Subcutaneous preadipocyte (primary cell): ENCODE results near the gene CHPF. TPM values are rescaled to one million over a fixed set of nuclear protein-coding genes. Genes with fewer than 3 reads are reported as not detected.

Experiments used
- small RNA-seq: library from RNA; depleted of rRNA; stranded (forward); fragments of <200 nt; gene quantifications from one replicate; pipeline ENCODE3, GENCODE V24; 2012
- total RNA-seq: library from RNA; depleted of rRNA; stranded (reverse); fragments of >200 nt; gene quantifications from 2 replicates; pipeline ENCODE4 v1.2.3, GENCODE V29; 2012

Gene CHPF
- 60.4 and 92.6 TPM in 2 replicates for total RNA-seq

GRCh38 chr2:219543596-219544358, at the start of gene CHPF, which contains the start of gene TMEM198:
Gene CHPF, minus strand, starts transcription at chr2:219543809. Its CDS starts 271 bp downstream, at chr2:219543538.
Gene TMEM198, plus strand, starts transcription at chr2:219544028. Its CDS starts 700 bp downstream, at chr2:219544728.

GRCh38 chr2:219572237-219573001, 28.8 kb upstream of the CHPF start, which contains the start of gene INHA:
Gene INHA, plus strand, starts transcription at chr2:219572310. Its CDS starts 65 bp downstream, at chr2:219572375.

GRCh38 chr2:219571311-219572236, 28.0 kb upstream of the CHPF start, which contains the start of gene OBSL1:
Gene OBSL1, minus strand, starts transcription at chr2:219571539. Its CDS starts 307 bp downstream, at chr2:219571232.

GRCh38 chr2:219514196-219514761, 29.3 kb downstream of the CHPF start, which contains the start of gene ASIC4:
Gene ASIC4, plus strand, starts transcription at chr2:219514482. Its CDS starts 243 bp downstream, at chr2:219514725.

GRCh38 chr2:219498280-219499057, 45.1 kb downstream of the CHPF start, which contains the start of gene GMPPA:
Gene GMPPA, plus strand, starts transcription at chr2:219498891. Its CDS starts 1,085 bp downstream, at chr2:219499976.

Small RNA genes lying within 50 kb of the gene (small RNA-seq; reads per million reads assigned to genes)
- gene MIR3132 (not detected), gene RN7SKP213 (not detected)

Other genes starting within 250 kb of the CHPF start
- 0.98 and 1.5 TPM in 2 replicates for gene PTPRN, start 234.4 kb downstream of the CHPF start, total RNA-seq
- not detected in 2 replicates for gene RESP18, start 211.1 kb downstream of the CHPF start, total RNA-seq
- 63.9 and 69.4 TPM in 2 replicates for gene DNPEP, start 155.9 kb downstream of the CHPF start, total RNA-seq
- gene DES, start 125.4 kb downstream of the CHPF start, total RNA-seq = 0.39 and 0.73 TPM in 2 replicates
- gene SPEG, start 109.0 kb downstream of the CHPF start, total RNA-seq = 11.5 and 15.4 TPM in 2 replicates
- 43.7 and 51.2 TPM in 2 replicates for gene GMPPA, start 44.9 kb downstream of the CHPF start, total RNA-seq
- under 0.01 TPM in 1 of 2 replicates, not detected in the other for gene ASIC4, start 29.3 kb downstream of the CHPF start, total RNA-seq
- 1.2 and 3.3 TPM in 2 replicates for gene TMEM198, start 219 bp upstream of the CHPF start, total RNA-seq
- gene OBSL1, start 27.7 kb upstream of the CHPF start, total RNA-seq = 26.0 and 37.5 TPM in 2 replicates
- 0.20 and 0.37 TPM in 2 replicates for gene INHA, start 28.5 kb upstream of the CHPF start, total RNA-seq
- gene STK11IP, start 54.0 kb upstream of the CHPF start, total RNA-seq = 15.1 and 19.5 TPM in 2 replicates
- 0.98 and 2.9 TPM in 2 replicates for gene SLC4A3, start 83.8 kb upstream of the CHPF start, total RNA-seq